Mucosa of stomach (tissue), 1 donor: ENCODE data around the gene SMYD3.
"Not testable (repeated sequence)": the region's sequence is repeated elsewhere in the genome, so short reads cannot be mapped to it uniquely, and the experiment has no call there.

Experiments used
- H3K27me3 ChIP-seq: one replicate; pipeline ENCODE4 v1.7.0; 2013; ENCODE audit warnings: mild to moderate bottlenecking, low read length; ENCODE audit not compliant: control insufficient read depth, insufficient read depth
- H3K36me3 ChIP-seq: one replicate; pipeline ENCODE4 v1.7.0; 2013; ENCODE audit warnings: low read length; ENCODE audit not compliant: control insufficient read depth, insufficient read depth
- H3K4me1 ChIP-seq: one replicate; pipeline ENCODE4 v1.7.0; 2013; ENCODE audit warnings: mild to moderate bottlenecking, low read length; ENCODE audit not compliant: control insufficient read depth, insufficient read depth
- H3K4me3 ChIP-seq: one replicate; pipeline ENCODE4 v1.7.0; 2013; ENCODE audit warnings: low read length
- H3K9ac ChIP-seq: one replicate; pipeline ENCODE4 v1.7.0; 2013; ENCODE audit warnings: mild to moderate bottlenecking, low read length, moderate library complexity
- H3K9me3 ChIP-seq: one replicate; pipeline ENCODE4 v1.7.0; 2013; ENCODE audit warnings: mild to moderate bottlenecking, low read length, moderate library complexity; ENCODE audit not compliant: control insufficient read depth
- donor health status: Pancreatic carcinoma.

SMYD3 gene

DNA sequence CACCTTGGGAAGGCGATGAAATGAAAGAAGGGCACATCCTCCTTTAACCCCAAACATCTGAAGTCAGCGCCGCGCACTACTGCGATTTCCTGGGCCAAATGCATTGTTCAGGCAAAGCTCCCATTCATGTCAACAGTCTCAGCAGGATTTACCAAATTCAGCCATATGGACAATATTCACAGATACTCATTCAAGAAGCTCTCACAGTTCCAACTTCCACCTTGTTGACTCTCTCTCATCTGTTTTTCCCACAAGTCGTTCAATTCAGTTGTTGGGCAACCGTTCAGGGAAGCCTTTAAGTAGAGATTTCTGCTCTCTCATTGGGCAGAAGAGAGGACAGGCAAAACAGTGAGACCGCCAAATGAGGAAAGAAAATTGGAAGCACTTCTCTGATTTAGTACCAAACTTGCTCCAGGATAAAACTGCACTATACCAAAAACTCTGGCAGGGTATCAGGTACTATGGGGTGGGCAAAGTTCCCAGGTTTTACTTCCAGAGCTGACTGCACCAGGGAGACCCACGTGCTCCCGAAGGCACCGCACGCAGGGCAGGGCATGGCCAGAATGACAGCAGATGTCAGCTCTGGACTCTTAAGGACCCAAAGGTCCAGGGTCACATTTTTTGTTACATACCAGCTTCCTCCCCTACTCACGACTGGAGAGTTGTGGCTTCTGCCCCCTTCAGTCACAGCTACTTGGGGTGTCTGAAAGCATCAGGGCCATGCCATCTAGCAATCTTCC, 683.5 kb downstream of the SMYD3 start:
- H3K9ac ChIP-seq: no peak overlapping the region
- H3K27me3 ChIP-seq: no peaks in the 10 kb centered on the region
- no peak overlapping the region for H3K4me3 ChIP-seq
- H3K4me1 ChIP-seq: no peaks in the 10 kb centered on the region
- no peaks in the 10 kb centered on the region for H3K9me3 ChIP-seq
- no peaks in the 10 kb centered on the region for H3K36me3 ChIP-seq

DNA sequence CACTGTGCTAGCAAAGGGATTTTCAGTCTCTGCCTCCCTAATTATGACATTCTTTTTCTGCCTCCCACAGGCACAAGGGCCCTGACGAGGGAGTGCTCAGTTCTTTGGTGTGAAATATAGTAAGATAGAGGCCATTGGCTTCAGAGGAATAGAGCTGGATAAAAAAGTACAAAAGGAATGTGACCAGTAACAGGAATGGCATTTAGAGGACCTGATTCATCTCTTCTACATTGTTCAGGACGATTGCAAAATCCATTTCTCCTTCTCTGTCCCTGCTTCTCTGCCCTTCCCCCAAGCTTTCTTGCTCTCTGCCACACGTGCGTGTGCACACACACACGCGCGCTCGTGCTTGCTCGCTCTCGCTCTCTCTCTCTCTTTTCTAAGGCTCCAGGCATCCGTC, 684.1 kb downstream of the SMYD3 start:
- Histone ChIP-seq H3K9ac (no peak overlapping the region), H3K4me3 (no peak overlapping the region), H3K9me3 (no peaks in the 10 kb centered on the region), H3K4me1 (no peaks in the 10 kb centered on the region), H3K27me3 (no peaks in the 10 kb centered on the region), H3K36me3 (no peaks in the 10 kb centered on the region)

DNA sequence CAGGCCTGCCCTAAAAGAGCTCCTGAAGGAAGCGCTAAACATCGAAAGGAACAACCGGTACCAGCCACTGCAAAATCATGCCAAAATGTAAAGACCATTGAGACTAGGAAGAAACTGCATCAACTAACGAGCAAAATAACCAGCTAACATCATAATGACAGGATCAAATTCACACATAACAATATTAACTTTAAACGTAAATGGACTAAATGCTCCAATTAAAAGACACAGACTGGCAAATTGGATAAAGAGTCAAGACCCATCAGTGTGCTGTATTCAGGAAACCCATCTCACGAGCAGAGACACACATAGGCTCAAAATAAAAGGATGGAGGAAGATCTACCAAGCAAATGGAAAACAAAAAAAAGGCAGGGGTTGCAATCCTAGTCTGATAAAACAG, 688.7 kb downstream of the SMYD3 start:
- H3K27me3 ChIP-seq, H3K36me3 ChIP-seq, H3K4me1 ChIP-seq, H3K4me3 ChIP-seq, H3K9me3 ChIP-seq, H3K9ac ChIP-seq: not testable (repeated sequence)

DNA sequence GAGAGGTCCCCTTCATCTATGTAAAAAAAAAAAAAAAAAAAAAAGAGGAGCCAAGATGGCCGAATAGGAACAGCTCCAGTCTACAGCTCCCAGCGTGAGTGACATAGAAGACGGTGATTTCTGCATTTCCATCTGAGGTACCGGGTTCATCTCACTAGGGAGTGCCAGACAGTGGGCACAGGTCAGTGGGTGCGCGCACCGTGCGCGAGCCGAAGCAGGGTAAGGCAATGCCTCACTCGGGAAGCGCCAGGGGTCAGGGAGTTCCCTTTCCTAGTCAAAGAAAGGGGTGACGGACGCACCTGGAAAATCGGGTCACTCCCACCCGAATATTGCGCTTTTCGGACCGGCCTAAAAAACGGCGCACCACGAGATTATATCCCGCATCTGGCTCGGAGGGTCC, 690.6 kb downstream of the SMYD3 start:
- not testable (repeated sequence) for H3K36me3 ChIP-seq, H3K9me3 ChIP-seq, H3K9ac ChIP-seq, H3K4me3 ChIP-seq, H3K4me1 ChIP-seq, H3K27me3 ChIP-seq

DNA sequence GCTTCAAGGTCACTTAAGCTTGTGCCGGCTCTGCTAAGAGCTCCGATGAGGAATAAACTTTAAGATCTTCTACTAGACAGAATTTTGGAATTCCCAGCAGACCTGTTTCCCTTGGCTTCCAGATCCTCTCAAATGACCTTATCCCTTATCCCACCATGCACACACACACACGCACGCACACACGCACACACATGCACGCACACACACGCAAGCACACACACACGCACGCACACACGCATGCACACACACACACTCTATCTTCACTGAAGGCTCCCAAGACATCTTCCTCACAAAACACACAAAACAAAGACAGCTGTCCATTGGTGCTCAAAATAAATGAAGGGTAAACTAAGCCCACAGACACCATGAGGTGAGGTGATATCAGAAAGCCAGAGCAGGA, 692.4 kb downstream of the SMYD3 start:
- no peaks in the 10 kb centered on the region for H3K36me3 ChIP-seq
- no peak overlapping the region for H3K4me3 ChIP-seq
- no peak overlapping the region for H3K9ac ChIP-seq
- peaks cover 3% of the 10 kb centered on the region for H3K4me1 ChIP-seq
- no peaks in the 10 kb centered on the region for H3K9me3 ChIP-seq
- H3K27me3 ChIP-seq: no peaks in the 10 kb centered on the region

DNA sequence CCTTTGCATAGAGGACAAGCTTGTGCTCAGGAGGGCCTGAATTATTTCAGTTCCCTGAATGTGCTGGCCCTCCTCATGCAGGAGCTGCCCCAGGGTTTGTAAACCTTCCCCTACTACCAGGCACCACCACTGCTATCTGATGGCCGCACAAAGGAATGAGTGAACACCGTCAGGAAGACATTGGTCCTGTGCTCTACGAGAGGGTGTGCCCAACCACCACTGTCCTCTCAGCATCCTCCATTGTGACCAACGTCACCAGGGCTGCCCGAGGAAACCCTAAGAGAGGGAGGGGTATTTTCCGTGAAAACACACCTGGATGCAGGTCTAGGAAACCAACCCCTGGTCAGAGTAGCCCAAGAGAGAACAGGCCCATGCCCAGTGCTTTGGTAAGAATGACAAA, 694.8 kb downstream of the SMYD3 start:
- H3K4me1 ChIP-seq: peaks cover 3% of the 10 kb centered on the region
- no peak overlapping the region for H3K9ac ChIP-seq
- H3K36me3 ChIP-seq: no peaks in the 10 kb centered on the region
- no peak overlapping the region for H3K4me3 ChIP-seq
- H3K9me3 ChIP-seq: no peaks in the 10 kb centered on the region
- H3K27me3 ChIP-seq: no peaks in the 10 kb centered on the region

DNA sequence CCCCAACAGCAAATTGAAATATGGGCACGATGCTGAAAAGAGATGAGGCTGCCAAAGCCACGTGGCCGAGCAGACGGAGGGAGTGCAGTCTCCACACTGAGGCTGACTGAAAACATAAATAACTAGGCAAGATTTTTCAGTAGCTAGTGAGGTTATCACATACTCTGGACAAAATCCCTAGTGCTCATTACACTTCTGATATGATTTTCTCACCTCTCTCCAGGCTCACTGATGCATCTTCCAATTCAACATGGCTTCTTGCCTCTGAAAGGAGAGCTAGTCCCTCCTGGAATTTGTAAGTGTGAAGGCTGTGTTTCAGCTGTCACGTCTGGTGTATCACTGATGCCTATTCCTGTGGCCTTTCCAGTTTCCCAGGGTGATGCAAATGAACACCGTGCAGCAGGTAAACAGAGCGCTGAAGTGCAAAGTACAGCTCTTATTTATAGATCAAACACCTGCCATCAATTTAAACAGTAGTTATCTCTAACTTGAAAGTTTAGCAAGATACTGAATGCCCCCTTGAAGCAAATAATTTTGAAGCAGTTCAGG, 696.2 kb downstream of the SMYD3 start:
- Histone ChIP-seq H3K36me3 (no peaks in the 10 kb centered on the region), H3K4me3 (no peak overlapping the region), H3K9me3 (no peaks in the 10 kb centered on the region), H3K27me3 (no peaks in the 10 kb centered on the region), H3K4me1 (peaks cover 3% of the 10 kb centered on the region), H3K9ac (no peak overlapping the region)

DNA sequence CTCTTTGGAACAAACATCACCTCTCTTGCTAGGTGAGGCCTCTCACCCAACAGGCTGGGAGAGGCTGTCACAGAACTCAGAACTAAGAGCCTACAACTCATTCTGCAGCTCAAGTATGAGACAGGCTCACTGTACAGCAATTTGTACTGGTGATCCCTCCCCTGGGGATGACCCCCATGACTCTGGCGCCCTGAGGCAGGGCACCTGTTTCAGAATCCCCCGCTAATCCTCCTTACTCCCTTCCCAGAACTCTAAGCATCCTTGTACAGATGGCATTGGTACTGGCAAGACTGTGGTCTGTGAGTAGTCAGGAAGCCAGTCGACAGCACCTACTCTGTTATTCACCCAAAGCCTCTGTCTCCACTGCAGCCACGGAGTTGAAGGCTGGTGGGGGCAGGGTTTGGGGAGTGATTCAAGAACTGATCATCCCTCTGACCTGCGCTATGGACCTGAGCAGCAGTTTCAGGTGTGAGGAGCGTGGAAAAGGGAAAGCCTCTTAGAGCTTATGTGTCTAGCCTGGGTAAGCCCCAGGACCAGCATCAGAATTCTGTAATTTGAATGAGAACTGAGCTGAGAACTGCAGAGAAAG, 696.8 kb downstream of the SMYD3 start:
- no peaks in the 10 kb centered on the region for H3K36me3 ChIP-seq
- no peaks in the 10 kb centered on the region for H3K27me3 ChIP-seq
- H3K4me3 ChIP-seq: no peak overlapping the region
- H3K4me1 ChIP-seq: peaks cover 3% of the 10 kb centered on the region
- H3K9me3 ChIP-seq: no peaks in the 10 kb centered on the region
- H3K9ac ChIP-seq: no peak overlapping the region

DNA sequence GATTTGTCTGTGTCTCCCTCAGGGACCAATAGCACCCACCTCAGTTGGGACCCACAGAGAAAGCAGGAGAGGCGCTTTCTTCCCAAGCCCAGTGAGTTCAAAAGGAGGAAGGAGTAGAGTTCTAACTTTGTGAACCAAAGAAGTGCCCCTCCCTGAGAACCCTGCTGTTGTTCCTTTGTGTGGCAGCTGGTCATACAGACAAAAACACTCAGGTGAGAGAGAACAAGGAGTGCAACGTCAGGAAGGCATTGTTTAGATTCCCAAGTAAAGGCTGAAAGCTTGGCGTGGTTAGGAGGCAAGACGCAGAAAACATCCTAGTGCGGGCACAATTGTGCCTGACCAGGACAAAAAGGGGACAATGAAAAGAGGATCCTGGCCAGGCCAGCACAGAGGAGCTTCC, 697.7 kb downstream of the SMYD3 start:
- no peak overlapping the region for H3K4me3 ChIP-seq
- no peaks in the 10 kb centered on the region for H3K36me3 ChIP-seq
- H3K9ac ChIP-seq: no peak overlapping the region
- no peaks in the 10 kb centered on the region for H3K9me3 ChIP-seq
- H3K4me1 ChIP-seq: peaks cover 3% of the 10 kb centered on the region
- H3K27me3 ChIP-seq: no peaks in the 10 kb centered on the region

DNA sequence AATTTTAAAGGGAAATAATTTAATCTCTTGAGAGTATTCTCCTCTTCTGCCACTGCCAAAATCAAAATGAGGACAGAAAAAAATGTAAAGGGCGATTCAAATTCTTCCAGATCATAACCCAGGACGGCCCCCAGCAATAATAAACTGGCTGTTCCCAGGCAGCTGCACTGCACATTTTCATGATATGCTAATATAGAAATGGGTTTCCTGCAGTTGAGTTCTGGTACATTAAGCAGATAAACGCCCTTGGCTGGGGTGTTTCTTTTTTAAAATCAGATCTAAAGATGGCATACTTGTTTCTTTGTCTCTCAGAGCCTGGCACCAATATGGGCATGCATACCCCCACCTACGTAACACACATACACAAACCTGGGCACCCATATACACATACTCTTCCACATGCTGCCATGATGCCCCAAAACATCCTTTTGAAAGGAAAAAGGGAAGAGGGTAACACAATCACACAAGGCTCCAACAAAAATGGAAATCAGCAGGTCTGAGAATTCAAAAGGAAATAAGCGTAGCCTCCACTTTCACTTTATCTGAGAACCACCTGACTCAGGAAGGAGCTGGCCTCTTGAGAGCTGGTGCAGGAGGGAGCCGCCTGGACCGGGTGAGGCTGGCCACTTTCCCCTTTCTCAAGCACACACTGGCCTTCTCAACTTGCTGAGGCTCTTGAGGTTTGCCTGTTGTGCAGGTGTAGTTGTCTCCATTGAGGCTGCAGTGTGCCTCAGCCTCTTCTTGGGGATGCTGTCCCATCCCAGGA, 698.9 kb downstream of the SMYD3 start:
- Histone ChIP-seq H3K27me3 (no peaks in the 10 kb centered on the region), H3K9me3 (no peaks in the 10 kb centered on the region), H3K4me1 (peaks cover 3% of the 10 kb centered on the region), H3K36me3 (no peaks in the 10 kb centered on the region), H3K9ac (peak overlapping the region; percentile 45), H3K4me3 (no peak overlapping the region)

DNA sequence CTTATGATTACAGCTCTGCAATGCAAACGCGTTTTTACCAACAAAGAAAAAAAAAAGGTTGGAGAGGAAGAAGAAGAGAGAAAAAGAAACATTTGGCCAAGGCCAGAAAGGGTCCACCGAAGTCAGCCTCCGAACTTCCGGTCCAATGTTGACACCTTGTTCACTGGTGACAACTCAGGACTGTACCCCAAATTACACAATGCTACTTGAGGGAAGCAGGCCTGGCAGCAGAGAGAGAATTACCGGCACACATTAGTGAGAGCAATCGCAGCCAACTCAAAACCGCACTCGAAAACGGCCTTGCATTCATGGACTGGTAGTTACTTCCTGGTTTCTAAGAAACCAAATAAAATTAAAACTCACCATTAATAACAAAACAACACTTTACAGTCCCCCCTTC, 699.8 kb downstream of the SMYD3 start:
- H3K36me3 ChIP-seq: no peaks in the 10 kb centered on the region
- H3K4me1 ChIP-seq: peaks cover 3% of the 10 kb centered on the region
- no peaks in the 10 kb centered on the region for H3K9me3 ChIP-seq
- H3K27me3 ChIP-seq: no peaks in the 10 kb centered on the region
- H3K4me3 ChIP-seq: no peak overlapping the region
- no peak overlapping the region for H3K9ac ChIP-seq

DNA sequence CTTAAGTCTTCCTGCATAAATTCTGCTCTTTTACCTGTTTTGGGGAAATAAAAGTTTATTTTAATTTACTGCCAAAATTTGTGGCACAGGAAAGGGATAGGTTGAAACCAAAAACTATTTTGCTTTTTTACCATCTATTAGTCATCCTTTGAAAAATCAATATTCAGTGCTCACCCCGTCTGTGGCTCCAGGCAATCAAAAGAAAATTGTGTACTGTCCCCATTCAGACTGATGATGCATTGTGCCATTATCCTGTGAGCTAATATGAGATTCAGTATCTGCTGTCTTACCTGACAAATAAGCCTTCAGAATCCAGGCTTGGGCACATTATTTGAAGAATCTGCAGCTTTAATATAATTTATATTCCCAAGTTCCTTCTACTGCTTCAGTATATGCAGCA, 701.5 kb downstream of the SMYD3 start:
- Histone ChIP-seq H3K9ac (no peak overlapping the region), H3K36me3 (no peaks in the 10 kb centered on the region), H3K4me1 (no peaks in the 10 kb centered on the region), H3K27me3 (no peaks in the 10 kb centered on the region), H3K4me3 (no peak overlapping the region), H3K9me3 (no peaks in the 10 kb centered on the region)
